HG03025 (cell line): Measurements from ENCODE around the gene ACER3.

Experiments
- ATAC-seq: cut with Tn5 transposase; IDR thresholded peaks from one replicate; pipeline ENCODE4 v1.9.1; 2021; ENCODE audit warnings: mild to moderate bottlenecking, moderate library complexity; ENCODE audit not compliant: unreplicated experiment, low FRiP score

The ACER3 gene

GRCh38 chr11:77069969-77070582 is 209.4 kb downstream of the ACER3 start:
- no peak for ATAC-seq

GRCh38 chr11:77071077-77071476 is 210.4 kb downstream of the ACER3 start:
- ATAC-seq, result no peak

GRCh38 chr11:77071671-77072605 is 211.2 kb downstream of the ACER3 start:
- no peak for ATAC-seq

DNA sequence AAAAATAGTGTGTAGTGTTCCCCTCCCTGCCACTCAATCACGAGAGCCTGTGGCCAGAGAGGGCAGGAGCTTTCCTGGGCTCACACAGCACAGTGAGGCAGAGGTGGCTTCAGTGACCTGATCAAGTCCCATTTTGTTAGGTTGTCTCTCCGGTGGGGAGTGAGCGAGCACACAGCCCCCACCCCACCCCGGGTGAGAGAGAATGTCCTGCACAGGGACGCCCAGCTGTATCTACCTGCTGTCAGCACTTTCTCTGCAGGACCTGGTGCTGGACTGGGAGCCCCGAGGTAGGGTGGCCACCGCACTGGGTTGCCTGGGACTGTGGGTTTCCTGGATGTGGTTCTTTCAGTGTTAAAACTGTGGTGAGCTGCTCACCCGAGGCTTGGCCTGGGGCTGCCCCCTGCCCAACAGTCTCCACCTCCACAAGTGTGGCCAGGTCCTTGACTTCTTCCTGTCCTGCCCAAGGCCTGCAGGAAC is 212.2 kb downstream of the ACER3 start:
- no peak for ATAC-seq

DNA sequence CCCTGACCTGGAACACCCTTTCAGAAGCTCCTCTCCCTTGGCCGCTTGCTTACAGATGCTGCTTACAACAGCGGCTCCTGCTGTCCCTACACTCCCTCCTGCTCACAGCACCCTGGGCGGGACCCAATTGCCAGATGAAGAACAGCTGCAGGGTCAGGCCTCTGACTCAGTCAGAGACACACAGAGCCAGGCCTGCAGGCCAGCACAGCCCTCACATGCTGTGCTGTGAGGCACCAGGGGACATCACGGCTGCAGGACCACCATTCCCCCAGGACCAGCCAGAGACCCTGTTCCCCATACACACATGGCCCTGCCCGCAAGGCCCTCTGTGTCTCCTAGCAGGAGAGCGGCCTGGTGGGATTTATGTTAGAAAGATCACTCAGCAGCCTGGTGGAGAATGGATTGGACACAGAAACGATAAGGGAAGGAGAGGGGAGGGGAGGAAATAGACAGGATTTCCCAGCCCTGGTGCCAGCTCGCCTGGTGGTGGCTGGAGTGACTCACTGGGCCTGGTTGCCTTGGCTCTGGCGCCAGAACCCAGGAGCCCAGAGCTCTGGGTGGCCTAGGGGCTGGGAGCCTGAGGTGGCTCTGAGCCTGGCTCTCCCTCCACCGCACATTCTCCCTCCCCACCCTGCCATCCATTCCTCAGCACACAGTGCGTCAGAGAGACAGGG is 212.7 kb downstream of the ACER3 start:
- ATAC-seq, result no peak

- no peak for ATAC-seq
Observed at GRCh38 chr11:77074205-77074604, 213.5 kb downstream of the ACER3 start.

- ATAC-seq, result no peak
Observed at GRCh38 chr11:77074626-77075221, 214.0 kb downstream of the ACER3 start.

GRCh38 chr11:77075425-77075905 is 214.7 kb downstream of the ACER3 start:
- ATAC-seq, result no peak
